OCI-LY7 (cell line): ENCODE data around the gene CBFB.

Experiments
- EZH2phosphoT487 ChIP-seq: fragments of 200-600 bp; sonication (generic); IDR thresholded peaks from 2 replicates; pipeline ENCODE4 v1.6.1; 2018; ENCODE audit warnings: low read depth, borderline replicate concordance, mild to moderate bottlenecking, mixed run types, antibody characterized with exemption, low read length, moderate library complexity, mixed read lengths
- TF ChIP-seq, protein P1 (sequence below): fragments of 200-600 bp; sonication (generic); conservative IDR thresholded peaks from 2 replicates; pipeline ENCODE4 v1.5.1; 2014; ENCODE audit warnings: mild to moderate bottlenecking, antibody characterized with exemption, low read length, moderate library complexity, mixed read lengths

DNA sequence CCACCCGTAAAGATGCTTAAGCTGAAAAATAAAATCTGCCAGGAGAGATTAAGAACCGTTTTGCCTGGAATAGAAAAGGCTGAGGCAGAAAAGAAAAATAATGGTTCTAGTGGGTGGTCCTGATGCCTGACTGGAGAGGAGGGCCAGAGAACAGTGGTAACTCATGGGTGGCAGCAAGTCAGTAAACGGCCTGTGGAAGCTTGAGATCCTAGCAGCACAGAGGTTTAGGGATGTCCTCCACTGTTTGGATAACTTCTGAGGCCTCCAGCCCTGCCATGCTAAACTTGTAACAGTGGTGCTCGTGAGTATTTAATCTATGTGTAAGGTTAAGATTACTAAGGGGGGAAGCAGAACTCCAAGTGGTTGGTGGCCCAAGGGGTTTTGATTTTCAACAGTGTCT, 59.6 kb downstream of the CBFB start:
- TF ChIP-seq, protein P1, sequence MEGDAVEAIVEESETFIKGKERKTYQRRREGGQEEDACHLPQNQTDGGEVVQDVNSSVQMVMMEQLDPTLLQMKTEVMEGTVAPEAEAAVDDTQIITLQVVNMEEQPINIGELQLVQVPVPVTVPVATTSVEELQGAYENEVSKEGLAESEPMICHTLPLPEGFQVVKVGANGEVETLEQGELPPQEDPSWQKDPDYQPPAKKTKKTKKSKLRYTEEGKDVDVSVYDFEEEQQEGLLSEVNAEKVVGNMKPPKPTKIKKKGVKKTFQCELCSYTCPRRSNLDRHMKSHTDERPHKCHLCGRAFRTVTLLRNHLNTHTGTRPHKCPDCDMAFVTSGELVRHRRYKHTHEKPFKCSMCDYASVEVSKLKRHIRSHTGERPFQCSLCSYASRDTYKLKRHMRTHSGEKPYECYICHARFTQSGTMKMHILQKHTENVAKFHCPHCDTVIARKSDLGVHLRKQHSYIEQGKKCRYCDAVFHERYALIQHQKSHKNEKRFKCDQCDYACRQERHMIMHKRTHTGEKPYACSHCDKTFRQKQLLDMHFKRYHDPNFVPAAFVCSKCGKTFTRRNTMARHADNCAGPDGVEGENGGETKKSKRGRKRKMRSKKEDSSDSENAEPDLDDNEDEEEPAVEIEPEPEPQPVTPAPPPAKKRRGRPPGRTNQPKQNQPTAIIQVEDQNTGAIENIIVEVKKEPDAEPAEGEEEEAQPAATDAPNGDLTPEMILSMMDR = no peak
- TF ChIP-seq EZH2phosphoT487 = no peak
